ENCODE results near the gene PPP2R1B.

DNA sequence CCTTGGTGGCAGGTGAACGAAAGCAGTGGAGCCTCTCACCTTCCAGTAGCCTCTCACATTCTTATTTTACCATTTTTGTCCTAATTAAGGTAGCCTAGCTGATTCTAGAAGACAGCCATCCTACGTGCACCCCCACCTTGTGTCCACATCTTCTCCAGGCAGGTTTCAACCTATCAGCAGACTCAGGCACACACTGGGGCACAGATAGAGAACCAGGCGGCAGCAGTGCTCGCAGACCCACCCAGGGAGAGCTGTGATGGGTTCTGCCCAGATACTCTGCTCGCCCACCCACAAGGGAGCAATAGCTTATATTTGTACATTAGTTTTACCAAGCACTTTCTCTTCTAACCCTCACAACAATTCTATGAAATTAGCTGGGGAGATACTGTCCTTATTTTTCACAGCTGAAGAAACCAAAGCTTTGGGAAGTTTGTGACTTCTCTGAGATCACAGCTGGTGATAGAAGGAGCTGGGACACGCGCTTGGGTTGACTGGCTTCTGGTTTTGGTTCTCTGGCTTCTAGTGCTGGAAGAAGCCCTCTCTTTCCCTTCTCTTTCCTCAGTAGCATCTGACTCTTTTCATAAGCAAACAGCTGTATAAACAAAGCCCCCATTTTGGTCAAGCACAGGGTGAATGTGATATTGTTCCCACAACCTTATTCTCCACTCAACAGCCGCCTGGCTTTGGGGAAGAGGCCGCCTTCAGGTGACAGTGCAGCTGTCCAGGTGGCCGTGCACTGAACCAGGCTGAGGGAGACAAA, 36.9 kb downstream of the PPP2R1B start:
- TF ChIP-seq CTCF (IDR thresholded peaks at IDR 0.05) (no peak), POLR2A (IDR thresholded peaks at IDR 0.05) (no peak)
